SIG-M5 (cell line): Measurements from ENCODE around the gene OR1E2.
"Not testable (repeated sequence)": the region's sequence is repeated elsewhere in the genome, so short reads cannot be mapped to it uniquely, and the experiment has no call there.

ENCODE experiments used
- DNase-seq: peaks from one replicate; lab custom pipeline; 2025; lab: John Stamatoyannopoulos, UW

OR1E2 gene, protein sequence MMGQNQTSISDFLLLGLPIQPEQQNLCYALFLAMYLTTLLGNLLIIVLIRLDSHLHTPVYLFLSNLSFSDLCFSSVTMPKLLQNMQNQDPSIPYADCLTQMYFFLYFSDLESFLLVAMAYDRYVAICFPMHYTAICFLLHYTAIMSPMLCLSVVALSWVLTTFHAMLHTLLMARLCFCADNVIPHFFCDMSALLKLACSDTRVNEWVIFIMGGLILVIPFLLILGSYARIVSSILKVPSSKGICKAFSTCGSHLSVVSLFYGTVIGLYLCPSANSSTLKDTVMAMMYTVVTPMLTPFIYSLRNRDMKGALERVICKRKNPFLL

DNA sequence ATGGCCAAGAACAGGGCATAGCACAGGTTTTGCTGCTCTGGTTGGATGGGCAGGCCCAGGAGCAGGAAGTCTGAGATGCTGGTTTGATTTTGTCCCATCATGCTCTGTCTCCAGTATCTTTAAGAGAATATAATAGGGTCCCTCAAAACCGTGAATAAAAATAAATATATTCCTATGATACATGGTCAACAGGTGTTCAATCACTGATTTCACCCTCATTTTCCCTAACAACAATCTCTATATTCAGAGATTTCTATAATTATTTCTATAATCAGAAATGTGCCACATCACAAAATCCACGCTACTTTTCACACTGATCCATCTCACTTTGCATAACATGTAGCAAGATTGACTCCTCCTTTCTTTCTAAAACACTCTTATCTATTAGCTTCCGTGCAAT is at the start of gene OR1E2:
OR1E2 (minus strand) TSS at position 101 of the 400 bp plus-strand sequence; CDS start at position 101, 0 bp downstream.
- no peak for DNase-seq

- DNase-seq = no peak
Observed at GRCh38 chr17:3482852-3483251, 49.2 kb upstream of the OR1E2 start.

DNA sequence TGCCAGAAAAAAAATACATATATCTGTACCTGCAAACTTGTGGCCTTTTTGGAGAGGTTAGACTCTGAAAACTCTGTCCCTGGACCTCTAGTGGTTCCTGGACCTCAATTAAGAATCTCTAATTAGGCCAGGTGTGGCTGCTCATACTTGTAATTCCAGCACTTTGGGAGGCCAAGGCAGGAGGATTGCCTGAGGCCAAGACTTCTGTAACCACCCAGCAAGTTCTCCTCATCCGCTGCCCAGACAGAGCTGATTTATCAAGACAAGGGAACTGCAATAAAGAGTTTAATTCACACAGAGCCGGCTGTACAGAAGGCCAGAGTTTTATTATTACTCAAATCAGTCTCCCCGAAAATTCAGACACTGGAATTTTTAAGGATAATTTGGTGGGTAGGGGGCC is 46.3 kb upstream of the OR1E2 start:
- no peak for DNase-seq

DNA sequence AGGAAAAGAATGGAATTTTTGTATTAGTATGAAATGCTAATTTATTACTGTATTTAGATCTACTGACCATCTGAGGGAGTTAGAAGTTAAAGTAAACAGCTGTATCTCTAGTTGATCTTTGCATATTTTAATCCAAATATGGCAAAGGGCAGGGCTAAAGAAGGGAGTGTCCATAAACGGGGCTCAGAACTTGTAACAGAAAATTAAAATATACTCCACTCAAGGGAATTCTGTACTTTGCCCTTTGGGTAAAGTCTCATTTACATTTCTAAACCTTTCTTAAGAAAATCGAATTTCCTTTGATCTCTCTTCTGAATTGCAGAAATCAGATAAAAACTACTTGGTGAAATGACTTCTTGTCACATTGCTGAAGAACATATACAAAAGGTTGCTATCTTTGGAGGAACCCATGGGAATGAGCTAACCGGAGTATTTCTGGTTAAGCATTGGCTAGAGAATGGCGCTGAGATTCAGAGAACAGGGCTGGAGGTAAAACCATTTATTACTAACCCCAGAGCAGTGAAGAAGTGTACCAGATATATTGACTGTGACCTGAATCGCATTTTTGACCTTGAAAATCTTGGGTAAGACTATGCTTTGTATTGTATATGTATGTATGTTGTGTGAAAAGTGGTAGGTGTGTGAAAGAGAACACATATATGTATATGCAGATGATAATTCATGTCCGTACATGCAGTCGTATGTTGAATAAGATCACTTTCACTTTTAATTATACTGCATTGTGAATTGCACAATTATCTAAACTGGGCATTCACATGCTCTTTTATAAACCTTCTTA is 42.4 kb upstream of the OR1E2 start, which contains the start of gene ASPA:
ASPA (plus strand) TSS at position 186 of the 799 bp plus-strand sequence; CDS start at position 349, 163 bp downstream.
- DNase-seq = no peak

DNA sequence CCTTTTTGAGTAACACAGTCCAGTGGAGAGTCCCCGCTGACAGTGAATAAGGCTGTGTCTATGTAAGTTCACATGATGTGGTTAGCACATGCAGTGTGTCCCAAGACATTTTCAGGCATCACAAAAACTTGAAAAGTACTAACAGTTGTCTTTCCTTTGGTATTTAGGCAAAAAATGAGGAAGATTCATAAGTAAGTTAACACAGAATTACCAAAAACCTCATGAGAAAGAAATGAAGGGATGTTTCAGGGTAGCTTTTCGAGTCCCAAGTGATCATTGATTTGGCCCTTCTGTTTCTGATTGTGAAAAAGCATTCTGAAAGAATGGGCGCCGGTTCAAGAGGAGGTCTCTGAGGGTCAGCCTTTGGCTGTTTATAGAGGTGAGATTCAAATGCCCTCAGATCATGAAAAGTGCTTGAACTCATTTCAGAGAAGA is 41.6 kb upstream of the OR1E2 start:
- DNase-seq = no peak

DNA sequence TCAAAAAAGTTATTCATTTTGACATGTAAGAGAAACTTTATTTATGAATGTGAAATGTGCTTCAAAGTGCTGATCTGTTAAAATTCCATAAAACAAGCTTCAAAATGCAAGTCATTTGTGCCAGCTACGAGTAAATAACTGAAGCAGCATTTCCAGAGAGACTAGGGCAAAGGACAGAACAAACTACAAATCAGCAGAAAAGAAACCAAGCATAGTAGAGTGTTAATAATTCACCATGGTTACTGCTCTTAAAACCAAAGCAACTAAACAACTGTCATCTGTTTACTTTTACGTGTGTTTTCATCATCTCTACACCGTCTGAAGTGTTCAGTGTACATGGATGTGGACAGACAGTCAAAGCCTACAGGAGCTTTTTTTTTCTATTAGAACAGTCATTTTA is 40.6 kb upstream of the OR1E2 start:
- no peak for DNase-seq

DNA sequence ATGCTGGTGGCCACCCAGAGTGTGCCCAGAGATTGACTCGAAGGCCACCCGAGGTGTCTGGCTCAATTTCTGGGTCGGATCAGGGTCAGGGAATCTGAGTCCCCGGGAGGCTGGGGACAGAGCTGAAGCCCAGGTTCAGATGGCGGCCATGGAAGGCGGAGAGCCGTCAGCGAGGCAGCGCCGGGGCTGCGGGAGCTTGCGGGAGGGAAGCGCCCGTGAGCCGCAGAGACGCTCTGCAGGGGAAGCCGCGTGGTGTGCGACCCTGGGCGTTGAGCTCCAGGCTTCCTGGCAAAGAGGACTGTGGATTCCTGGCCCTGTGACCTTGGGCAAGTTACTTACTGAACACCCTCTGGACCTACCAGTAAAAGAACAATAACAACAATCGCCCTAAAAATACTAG is 38.5 kb upstream of the OR1E2 start:
- DNase-seq = no peak

DNA sequence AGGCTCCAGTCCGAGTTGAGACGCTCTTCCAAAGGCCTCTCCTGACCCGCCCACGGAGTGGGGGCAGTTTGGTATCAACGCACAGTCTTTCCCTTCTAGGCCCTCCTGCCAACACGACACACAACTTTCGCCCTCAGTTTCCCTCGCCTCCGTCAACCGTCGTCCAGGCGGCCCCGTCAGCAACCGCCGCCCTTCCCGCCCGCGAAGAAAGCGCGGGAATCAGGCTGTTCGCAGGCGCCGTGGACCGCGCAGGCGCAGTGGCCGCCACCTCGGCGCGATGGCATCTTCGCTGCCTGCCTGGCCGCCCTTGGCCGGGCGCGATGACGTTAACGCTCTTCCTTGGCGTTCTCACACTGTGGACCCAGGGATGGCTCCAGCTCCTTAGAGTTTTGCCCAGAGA is 38.0 kb upstream of the OR1E2 start, which contains the start of gene SPATA22:
SPATA22 (minus strand) TSS at position 221 of the 400 bp plus-strand sequence. CDS start 2,494 bp downstream, outside the sequence.
- DNase-seq = no peak

DNA sequence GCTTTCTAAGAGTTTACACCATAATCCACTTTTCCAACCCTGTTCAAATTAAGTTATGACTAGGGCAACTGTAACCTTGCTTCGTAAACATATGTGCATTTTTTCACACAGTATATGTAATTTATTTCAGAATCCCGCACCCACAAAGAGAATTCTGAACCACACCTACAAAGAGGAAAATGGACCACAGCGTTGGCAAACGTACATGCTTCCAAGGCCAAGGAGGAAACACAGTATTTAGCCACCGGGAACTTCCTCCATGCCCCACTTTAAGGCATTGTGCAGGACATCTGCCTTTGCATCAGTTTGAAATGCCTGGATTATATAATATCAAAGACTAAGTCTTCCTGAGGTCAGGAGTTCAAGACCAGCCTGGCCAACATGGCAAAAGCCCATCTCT is 35.9 kb upstream of the OR1E2 start:
- DNase-seq = no peak

- not testable (repeated sequence) for DNase-seq
Observed at GRCh38 chr17:3466355-3466754, 32.7 kb upstream of the OR1E2 start.

DNA sequence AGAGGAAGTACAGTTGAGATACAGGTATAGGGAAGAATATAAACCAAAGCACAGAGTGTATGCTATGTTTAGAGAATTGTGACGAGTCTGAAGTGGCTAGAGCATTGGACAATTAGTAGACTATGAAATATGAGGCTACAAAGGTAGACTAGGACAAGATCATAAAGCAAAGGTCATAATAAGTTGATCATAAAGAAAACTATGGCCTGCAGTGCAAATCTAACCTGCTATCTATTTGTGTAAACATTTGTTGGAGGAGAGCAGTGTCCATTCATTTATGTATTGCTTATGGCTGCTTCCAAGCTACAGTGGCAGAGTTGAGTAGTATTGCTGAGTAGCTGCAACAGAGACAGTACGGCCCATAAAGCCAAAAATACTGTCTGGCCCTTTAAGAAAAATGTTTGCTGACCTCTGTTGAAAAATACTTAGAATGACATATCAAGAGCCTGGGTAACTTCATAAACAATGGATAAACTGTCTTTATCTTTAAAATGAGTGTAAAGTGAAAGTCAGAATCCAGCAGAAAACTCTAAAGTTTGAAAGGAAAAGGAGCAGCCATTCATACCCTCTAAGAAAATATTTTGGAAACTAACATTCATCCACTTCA is 14.5 kb upstream of the OR1E2 start:
- DNase-seq = no peak

GRCh38 chr17:3447625-3448024 is 14.0 kb upstream of the OR1E2 start:
- no peak for DNase-seq

DNA sequence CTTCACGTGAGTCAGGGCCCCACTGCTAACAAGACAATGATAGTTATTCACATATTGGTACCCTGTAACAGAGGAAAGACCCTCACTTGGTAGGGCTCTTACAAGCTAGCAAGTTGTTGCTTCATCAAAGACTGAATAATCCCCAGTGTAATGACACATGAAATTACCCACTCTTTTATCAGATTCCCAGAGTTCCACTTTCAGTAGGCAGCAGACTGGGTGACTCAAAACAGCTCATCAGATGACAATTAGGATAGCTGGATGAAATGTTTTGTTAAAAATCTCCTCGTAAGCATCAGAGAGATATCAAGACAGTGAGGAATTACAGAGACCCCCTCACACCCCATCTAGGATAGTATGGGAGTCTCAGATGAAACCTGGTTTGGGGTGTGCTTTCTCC is 6.8 kb upstream of the OR1E2 start:
- DNase-seq = no peak

- no peak for DNase-seq
Observed at GRCh38 chr17:3438368-3438767, 4.7 kb upstream of the OR1E2 start.

DNA sequence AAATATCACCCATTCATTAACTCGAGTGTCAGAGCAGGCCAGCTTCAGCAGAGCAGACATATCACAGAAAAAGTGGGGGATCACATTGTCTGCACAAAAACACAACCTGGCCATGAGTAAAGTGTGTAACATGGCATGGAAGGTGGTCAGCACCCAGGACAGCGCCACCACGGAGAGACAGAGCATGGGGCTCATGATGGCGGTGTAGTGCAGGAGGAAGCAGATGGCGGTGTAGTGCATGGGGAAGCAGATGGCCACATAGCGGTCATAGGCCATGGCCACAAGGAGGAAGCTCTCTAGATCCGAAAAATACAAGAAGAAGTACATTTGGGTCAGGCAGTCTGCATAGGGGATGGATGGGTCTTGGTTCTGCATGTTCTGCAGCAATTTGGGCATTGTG is 426 bp downstream of the OR1E2 start:
- DNase-seq = not testable (repeated sequence)

- no peak for DNase-seq
Observed at GRCh38 chr17:3418222-3418621, 15.4 kb downstream of the OR1E2 start.

GRCh38 chr17:3415610-3416009 is 18.0 kb downstream of the OR1E2 start:
- DNase-seq = no peak

GRCh38 chr17:3412216-3412615 is 21.4 kb downstream of the OR1E2 start:
- DNase-seq = not testable (repeated sequence)

DNA sequence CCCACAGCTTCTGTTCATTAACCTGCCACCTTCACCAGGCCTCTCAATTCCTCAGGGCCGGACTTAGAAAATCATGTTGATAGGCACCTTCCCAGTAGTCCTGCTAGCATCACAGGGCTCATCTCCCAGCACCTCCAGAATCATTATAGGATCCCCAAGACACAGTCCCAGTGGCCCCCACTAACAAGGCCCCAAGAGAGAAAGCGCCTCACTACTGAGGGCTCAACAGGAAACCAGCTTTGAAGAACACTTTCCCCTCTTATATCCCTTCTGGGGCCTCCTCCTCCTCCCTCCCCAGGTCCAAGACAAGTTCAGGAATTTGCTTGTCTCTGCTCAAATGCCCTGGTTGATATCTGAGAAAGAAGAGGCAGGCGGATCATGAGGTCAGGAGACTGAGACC is 22.6 kb downstream of the OR1E2 start, which contains the start of gene OR3A3:
OR3A3 (plus strand) TSS at position 301 of the 400 bp plus-strand sequence.
- no peak for DNase-seq

DNA sequence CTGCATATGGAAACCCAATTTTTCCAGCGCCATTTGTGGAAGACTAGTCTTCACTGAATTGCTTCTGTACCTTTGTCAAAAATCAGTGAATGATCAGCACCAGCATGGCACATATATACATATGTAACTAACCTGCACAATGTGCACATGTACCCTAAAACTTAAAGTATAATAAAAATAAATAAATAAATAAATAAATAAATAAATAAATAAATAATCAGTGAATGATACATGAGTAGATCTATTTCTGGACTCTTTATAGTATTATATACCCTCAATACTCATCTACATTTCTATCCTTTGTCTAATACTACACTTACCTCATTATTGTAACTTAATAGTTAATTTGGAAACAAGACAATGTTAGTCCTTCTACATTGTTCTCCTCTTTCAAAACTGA is 29.8 kb downstream of the OR1E2 start:
- DNase-seq = not testable (repeated sequence)

- no peak for DNase-seq
Observed at GRCh38 chr17:3401786-3402185, 31.9 kb downstream of the OR1E2 start.

DNA sequence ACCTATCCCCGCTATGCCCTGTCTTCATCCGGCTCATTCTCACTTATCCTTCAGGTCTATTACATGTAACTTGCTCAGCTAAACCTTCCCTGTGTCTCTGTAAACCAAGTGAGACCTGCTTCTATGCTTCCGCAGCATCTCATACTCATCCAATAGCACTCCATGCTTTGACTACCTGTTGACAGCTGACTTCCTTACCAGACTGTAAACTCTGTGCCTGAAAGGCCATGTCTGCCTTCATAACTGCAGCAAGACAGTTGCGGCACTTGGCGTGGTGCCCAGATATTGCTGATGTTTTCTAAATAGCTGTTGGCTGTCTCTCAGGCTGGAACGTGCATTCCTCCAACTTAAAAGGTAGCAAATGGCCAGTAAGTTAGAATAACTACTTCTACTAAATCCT is 33.6 kb downstream of the OR1E2 start:
- no peak for DNase-seq

GRCh38 chr17:3398310-3398709 is 35.3 kb downstream of the OR1E2 start, which contains the start of gene OR1E1:
TSS of gene OR1E1 (minus strand) at chr17:3398410. CDS start at chr17:3398410, 0 bp downstream.
- no peak for DNase-seq
